GM23338 (cell line): ENCODE data around the gene CLTA. TPM values are rescaled to one million over a fixed set of nuclear protein-coding genes. Genes with fewer than 3 reads are reported as not detected.

ENCODE experiments used
- ATAC-seq: fragments of 200-7000 bp; cut with Tn5 transposase; 3 replicates; pipeline ENCODE4 v1.9.1; 2020
- DNase-seq: peaks from one replicate; pipeline ENCODE4 v3.0.0-alpha.2; 2015; ENCODE audit warnings: low spot score
- H2AFZ ChIP-seq: fragments of 200-600 bp; sonication (generic); 2 replicates; pipeline ENCODE4 v1.8.0; 2016; ENCODE audit warnings: antibody characterized with exemption, mild to moderate bottlenecking, moderate library complexity
- H3F3A ChIP-seq: fragments of 200-600 bp; sonication (generic); replicated peaks from 2 replicates; pipeline ENCODE4 v1.8.0; 2017; ENCODE audit warnings: antibody characterized with exemption, mixed run types, low read depth
- H3K27ac ChIP-seq: fragments of 200-600 bp; sonication (generic); 2 replicates; pipeline ENCODE4 v1.6.1; 2016; ENCODE audit warnings: low read depth
- H3K27me3 ChIP-seq: fragments of 200-600 bp; sonication (generic); 2 replicates; pipeline ENCODE4 v1.8.0; 2016; ENCODE audit warnings: mild to moderate bottlenecking, mixed run types, moderate library complexity; ENCODE audit not compliant: insufficient read depth
- H3K36me3 ChIP-seq: fragments of 200-600 bp; sonication (generic); 2 replicates; pipeline ENCODE4 v1.8.0; 2016; ENCODE audit warnings: mild to moderate bottlenecking; ENCODE audit not compliant: insufficient read depth
- H3K4me1 ChIP-seq: fragments of 200-600 bp; sonication (generic); 2 replicates; pipeline ENCODE4 v1.8.0; 2016; ENCODE audit warnings: mild to moderate bottlenecking, moderate library complexity; ENCODE audit not compliant: insufficient read depth
- H3K4me2 ChIP-seq: fragments of 200-600 bp; sonication (generic); 2 replicates; pipeline ENCODE4 v1.7.1; 2017; ENCODE audit warnings: mixed run types
- H3K4me3 ChIP-seq: fragments of 200-600 bp; sonication (generic); 2 replicates; pipeline ENCODE4 v1.6.1; 2016; ENCODE audit warnings: mixed run types
- H3K79me2 ChIP-seq: fragments of 200-600 bp; sonication (generic); replicated peaks from 2 replicates; pipeline ENCODE4 v1.8.0; 2017; ENCODE audit warnings: mild to moderate bottlenecking; ENCODE audit not compliant: insufficient read depth
- H3K9me2 ChIP-seq: fragments of 200-600 bp; sonication (generic); 2 replicates; pipeline ENCODE4 v1.8.0; 2017; ENCODE audit not compliant: insufficient read depth
- H4K20me1 ChIP-seq: fragments of 200-600 bp; sonication (generic); replicated peaks from 2 replicates; pipeline ENCODE4 v1.8.0; 2017; ENCODE audit warnings: mild to moderate bottlenecking; ENCODE audit not compliant: insufficient read depth
- H3K27ac Mint-ChIP-seq: 2 replicates; pipeline ENCODE4 v1.8.0; 2020; ENCODE audit warnings: inconsistent platforms, mild to moderate bottlenecking, moderate library complexity, mixed read lengths
- H3K27me3 Mint-ChIP-seq: 3 replicates; pipeline ENCODE4 v1.8.0; 2022; ENCODE audit warnings: low read depth, mild to moderate bottlenecking, moderate library complexity, mixed read lengths, inconsistent platforms; ENCODE audit not compliant: insufficient read depth, poor library complexity
- H3K36me3 Mint-ChIP-seq: 3 replicates; pipeline ENCODE4 v1.8.0; 2021; ENCODE audit warnings: low read depth, mild to moderate bottlenecking, inconsistent platforms, moderate library complexity, mixed read lengths
- H3K4me1 Mint-ChIP-seq: 3 replicates; pipeline ENCODE4 v1.8.0; 2020; ENCODE audit warnings: mild to moderate bottlenecking, inconsistent platforms, mixed read lengths
- H3K4me3 Mint-ChIP-seq: 3 replicates; pipeline ENCODE4 v1.8.0; 2021; ENCODE audit warnings: moderate library complexity, mild to moderate bottlenecking, inconsistent platforms, mixed read lengths
- H3K9me3 Mint-ChIP-seq: 3 replicates; pipeline ENCODE4 v1.8.0; 2020; ENCODE audit warnings: moderate library complexity, mild to moderate bottlenecking, inconsistent platforms, mixed read lengths
- CREB1 ChIP-seq: fragments of 250-450 bp; sonication (Bioruptor Pico); IDR thresholded peaks from 2 replicates; pipeline ENCODE4 v1.5.0; 2020; ENCODE audit warnings: low read depth, mild to moderate bottlenecking, moderate library complexity
- EZH2phosphoT487 ChIP-seq: fragments of 200-600 bp; sonication (generic); IDR thresholded peaks from one replicate; pipeline ENCODE4 v1.8.1; 2018; ENCODE audit warnings: antibody characterized with exemption; ENCODE audit not compliant: unreplicated experiment
- JUNB ChIP-seq: IDR thresholded peaks from one replicate; pipeline ENCODE4 v1.6.1; 2016; ENCODE audit warnings: antibody characterized with exemption; ENCODE audit not compliant: unreplicated experiment
- NANOG ChIP-seq: IDR thresholded peaks from 2 replicates; pipeline ENCODE4 v1.6.1; 2016; ENCODE audit warnings: antibody characterized with exemption, borderline replicate concordance
- POLR2AphosphoS5 ChIP-seq: IDR thresholded peaks from 2 replicates; pipeline ENCODE4 v1.6.1; 2016; ENCODE audit warnings: antibody characterized with exemption, low read depth
- STAT1 ChIP-seq: IDR thresholded peaks from one replicate; pipeline ENCODE4 v1.6.1; 2016; ENCODE audit warnings: antibody characterized with exemption; ENCODE audit not compliant: unreplicated experiment
- ZNF114 ChIP-seq: fragments of 250-450 bp; sonication (Bioruptor Pico); IDR thresholded peaks from 2 replicates; pipeline ENCODE4 v1.5.0; 2020; ENCODE audit warnings: mild to moderate bottlenecking, moderate library complexity
- ZNF331 ChIP-seq: fragments of 250-450 bp; sonication (Bioruptor Pico); IDR thresholded peaks from 2 replicates; pipeline ENCODE4 v1.5.0; 2020; ENCODE audit warnings: low read depth, mild to moderate bottlenecking, moderate library complexity
- polyA plus RNA-seq: library from polyadenylated mRNA; unstranded; fragments of >200 nt; fragmentation: Nextera tagmentation; extraction: Ambion mirVana; gene quantifications from 2 replicates; pipeline ENCODE4 v1.2.1, GENCODE V29; 2016
- total RNA-seq: library from RNA; depleted of rRNA; stranded (reverse); fragments of >200 nt; shearing (Covaris generic); gene quantifications from 2 replicates; pipeline ENCODE4 v1.2.3, GENCODE V29; 2014
- TF ChIP-seq, protein P1 (sequence below), 2 experiments: fragments of 200-600 bp in 1 of 2; sonication (generic) in 1 of 2; conservative IDR thresholded peaks; 2 replicates each; pipeline versions ENCODE4 v1.5.1 to v1.6.1; 2016 to 2017; ENCODE audit warnings: antibody characterized with exemption in 2 of 2, low read depth in 2 of 2, mild to moderate bottlenecking in 2 of 2, moderate library complexity in 1 of 2
- TF ChIP-seq, protein P2 (sequence below): fragments of 250-450 bp; sonication (Bioruptor Pico); IDR thresholded peaks from 2 replicates; pipeline ENCODE4 v1.5.0; 2020; ENCODE audit warnings: mild to moderate bottlenecking, moderate library complexity
- TF ChIP-seq, protein P3 (sequence below): IDR thresholded peaks from one replicate; pipeline ENCODE4 v1.6.1; 2018; ENCODE audit warnings: antibody characterized with exemption; ENCODE audit not compliant: unreplicated experiment
- TF ChIP-seq, protein P4 (sequence below): IDR thresholded peaks from 2 replicates; pipeline ENCODE4 v1.6.1; 2016; ENCODE audit warnings: antibody characterized with exemption

CLTA gene
- total and polyA plus RNA-seq, 2 experiments from 2014 or later, result 223 to 259 TPM

DNA sequence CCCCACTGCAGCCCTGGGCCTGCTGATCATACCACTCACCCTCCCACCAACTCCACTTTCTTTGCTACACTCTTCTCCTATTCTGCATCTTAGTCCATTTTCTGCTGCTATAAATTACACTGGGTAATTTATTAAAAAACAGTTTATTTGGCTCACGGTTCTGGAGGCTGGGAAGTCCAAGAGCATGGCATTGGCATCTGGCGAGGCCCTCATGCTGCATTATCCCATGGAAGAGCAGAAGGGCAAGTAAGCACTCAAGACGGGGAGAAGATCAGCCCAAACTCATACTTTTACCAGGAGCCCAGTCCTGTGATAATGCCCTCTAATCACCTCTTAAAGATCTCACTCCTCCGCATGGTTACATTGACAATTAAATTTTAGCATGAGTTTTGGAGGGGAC lies 44.8 kb upstream of the CLTA start:
- no peak for TF ChIP-seq ZNF114 (CRISPR knock-in tag)
- TF ChIP-seq JUNB, result no peak
- TF ChIP-seq EZH2phosphoT487, result no peak
- TF ChIP-seq, protein P1, sequence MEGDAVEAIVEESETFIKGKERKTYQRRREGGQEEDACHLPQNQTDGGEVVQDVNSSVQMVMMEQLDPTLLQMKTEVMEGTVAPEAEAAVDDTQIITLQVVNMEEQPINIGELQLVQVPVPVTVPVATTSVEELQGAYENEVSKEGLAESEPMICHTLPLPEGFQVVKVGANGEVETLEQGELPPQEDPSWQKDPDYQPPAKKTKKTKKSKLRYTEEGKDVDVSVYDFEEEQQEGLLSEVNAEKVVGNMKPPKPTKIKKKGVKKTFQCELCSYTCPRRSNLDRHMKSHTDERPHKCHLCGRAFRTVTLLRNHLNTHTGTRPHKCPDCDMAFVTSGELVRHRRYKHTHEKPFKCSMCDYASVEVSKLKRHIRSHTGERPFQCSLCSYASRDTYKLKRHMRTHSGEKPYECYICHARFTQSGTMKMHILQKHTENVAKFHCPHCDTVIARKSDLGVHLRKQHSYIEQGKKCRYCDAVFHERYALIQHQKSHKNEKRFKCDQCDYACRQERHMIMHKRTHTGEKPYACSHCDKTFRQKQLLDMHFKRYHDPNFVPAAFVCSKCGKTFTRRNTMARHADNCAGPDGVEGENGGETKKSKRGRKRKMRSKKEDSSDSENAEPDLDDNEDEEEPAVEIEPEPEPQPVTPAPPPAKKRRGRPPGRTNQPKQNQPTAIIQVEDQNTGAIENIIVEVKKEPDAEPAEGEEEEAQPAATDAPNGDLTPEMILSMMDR (conservative IDR thresholded peaks at IDR 0.05; ENCODE audit: low read depth in 2 of 2), result no peak
- TF ChIP-seq, protein P2, sequence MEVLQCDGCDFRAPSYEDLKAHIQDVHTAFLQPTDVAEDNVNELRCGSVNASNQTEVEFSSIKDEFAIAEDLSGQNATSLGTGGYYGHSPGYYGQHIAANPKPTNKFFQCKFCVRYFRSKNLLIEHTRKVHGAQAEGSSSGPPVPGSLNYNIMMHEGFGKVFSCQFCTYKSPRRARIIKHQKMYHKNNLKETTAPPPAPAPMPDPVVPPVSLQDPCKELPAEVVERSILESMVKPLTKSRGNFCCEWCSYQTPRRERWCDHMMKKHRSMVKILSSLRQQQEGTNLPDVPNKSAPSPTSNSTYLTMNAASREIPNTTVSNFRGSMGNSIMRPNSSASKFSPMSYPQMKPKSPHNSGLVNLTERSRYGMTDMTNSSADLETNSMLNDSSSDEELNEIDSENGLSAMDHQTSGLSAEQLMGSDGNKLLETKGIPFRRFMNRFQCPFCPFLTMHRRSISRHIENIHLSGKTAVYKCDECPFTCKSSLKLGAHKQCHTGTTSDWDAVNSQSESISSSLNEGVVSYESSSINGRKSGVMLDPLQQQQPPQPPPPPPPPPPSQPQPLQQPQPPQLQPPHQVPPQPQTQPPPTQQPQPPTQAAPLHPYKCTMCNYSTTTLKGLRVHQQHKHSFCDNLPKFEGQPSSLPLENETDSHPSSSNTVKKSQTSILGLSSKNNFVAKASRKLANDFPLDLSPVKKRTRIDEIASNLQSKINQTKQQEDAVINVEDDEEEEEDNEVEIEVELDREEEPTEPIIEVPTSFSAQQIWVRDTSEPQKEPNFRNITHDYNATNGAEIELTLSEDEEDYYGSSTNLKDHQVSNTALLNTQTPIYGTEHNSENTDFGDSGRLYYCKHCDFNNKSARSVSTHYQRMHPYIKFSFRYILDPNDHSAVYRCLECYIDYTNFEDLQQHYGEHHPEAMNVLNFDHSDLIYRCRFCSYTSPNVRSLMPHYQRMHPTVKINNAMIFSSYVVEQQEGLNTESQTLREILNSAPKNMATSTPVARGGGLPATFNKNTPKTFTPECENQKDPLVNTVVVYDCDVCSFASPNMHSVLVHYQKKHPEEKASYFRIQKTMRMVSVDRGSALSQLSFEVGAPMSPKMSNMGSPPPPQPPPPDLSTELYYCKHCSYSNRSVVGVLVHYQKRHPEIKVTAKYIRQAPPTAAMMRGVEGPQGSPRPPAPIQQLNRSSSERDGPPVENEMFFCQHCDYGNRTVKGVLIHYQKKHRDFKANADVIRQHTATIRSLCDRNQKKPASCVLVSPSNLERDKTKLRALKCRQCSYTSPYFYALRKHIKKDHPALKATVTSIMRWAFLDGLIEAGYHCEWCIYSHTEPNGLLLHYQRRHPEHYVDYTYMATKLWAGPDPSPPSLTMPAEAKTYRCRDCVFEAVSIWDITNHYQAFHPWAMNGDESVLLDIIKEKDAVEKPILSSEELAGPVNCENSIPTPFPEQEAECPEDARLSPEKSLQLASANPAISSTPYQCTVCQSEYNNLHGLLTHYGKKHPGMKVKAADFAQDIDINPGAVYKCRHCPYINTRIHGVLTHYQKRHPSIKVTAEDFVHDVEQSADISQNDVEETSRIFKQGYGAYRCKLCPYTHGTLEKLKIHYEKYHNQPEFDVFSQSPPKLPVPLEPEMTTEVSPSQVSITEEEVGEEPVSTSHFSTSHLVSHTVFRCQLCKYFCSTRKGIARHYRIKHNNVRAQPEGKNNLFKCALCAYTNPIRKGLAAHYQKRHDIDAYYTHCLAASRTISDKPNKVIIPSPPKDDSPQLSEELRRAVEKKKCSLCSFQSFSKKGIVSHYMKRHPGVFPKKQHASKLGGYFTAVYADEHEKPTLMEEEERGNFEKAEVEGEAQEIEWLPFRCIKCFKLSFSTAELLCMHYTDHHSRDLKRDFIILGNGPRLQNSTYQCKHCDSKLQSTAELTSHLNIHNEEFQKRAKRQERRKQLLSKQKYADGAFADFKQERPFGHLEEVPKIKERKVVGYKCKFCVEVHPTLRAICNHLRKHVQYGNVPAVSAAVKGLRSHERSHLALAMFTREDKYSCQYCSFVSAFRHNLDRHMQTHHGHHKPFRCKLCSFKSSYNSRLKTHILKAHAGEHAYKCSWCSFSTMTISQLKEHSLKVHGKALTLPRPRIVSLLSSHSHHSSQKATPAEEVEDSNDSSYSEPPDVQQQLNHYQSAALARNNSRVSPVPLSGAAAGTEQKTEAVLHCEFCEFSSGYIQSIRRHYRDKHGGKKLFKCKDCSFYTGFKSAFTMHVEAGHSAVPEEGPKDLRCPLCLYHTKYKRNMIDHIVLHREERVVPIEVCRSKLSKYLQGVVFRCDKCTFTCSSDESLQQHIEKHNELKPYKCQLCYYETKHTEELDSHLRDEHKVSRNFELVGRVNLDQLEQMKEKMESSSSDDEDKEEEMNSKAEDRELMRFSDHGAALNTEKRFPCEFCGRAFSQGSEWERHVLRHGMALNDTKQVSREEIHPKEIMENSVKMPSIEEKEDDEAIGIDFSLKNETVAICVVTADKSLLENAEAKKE, result no peak
- TF ChIP-seq, protein P3, sequence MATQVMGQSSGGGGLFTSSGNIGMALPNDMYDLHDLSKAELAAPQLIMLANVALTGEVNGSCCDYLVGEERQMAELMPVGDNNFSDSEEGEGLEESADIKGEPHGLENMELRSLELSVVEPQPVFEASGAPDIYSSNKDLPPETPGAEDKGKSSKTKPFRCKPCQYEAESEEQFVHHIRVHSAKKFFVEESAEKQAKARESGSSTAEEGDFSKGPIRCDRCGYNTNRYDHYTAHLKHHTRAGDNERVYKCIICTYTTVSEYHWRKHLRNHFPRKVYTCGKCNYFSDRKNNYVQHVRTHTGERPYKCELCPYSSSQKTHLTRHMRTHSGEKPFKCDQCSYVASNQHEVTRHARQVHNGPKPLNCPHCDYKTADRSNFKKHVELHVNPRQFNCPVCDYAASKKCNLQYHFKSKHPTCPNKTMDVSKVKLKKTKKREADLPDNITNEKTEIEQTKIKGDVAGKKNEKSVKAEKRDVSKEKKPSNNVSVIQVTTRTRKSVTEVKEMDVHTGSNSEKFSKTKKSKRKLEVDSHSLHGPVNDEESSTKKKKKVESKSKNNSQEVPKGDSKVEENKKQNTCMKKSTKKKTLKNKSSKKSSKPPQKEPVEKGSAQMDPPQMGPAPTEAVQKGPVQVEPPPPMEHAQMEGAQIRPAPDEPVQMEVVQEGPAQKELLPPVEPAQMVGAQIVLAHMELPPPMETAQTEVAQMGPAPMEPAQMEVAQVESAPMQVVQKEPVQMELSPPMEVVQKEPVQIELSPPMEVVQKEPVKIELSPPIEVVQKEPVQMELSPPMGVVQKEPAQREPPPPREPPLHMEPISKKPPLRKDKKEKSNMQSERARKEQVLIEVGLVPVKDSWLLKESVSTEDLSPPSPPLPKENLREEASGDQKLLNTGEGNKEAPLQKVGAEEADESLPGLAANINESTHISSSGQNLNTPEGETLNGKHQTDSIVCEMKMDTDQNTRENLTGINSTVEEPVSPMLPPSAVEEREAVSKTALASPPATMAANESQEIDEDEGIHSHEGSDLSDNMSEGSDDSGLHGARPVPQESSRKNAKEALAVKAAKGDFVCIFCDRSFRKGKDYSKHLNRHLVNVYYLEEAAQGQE, result no peak
- no peak for TF ChIP-seq POLR2AphosphoS5
- no peak for TF ChIP-seq CREB1 (CRISPR knock-in tag)
- TF ChIP-seq STAT1, result no peak
- no peak for TF ChIP-seq ZNF331 (CRISPR knock-in tag)
- no peak for TF ChIP-seq NANOG
- TF ChIP-seq, protein P4, sequence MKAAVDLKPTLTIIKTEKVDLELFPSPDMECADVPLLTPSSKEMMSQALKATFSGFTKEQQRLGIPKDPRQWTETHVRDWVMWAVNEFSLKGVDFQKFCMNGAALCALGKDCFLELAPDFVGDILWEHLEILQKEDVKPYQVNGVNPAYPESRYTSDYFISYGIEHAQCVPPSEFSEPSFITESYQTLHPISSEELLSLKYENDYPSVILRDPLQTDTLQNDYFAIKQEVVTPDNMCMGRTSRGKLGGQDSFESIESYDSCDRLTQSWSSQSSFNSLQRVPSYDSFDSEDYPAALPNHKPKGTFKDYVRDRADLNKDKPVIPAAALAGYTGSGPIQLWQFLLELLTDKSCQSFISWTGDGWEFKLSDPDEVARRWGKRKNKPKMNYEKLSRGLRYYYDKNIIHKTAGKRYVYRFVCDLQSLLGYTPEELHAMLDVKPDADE, result no peak
- DNase-seq (no peak), ATAC-seq (no peak)
- Histone ChIP-seq H3K79me2 (no peaks in the 10 kb centered on the region), H3F3A (no peaks in the 10 kb centered on the region), H3K9me2 (0 out of 2 replicates have a peak, but pooled peaks cover 3% of the 10 kb centered on the region), H3K4me2 (no peak overlapping the region), H4K20me1 (no peaks in the 10 kb centered on the region), H3K27me3 (no peaks in the 10 kb centered on the region), H3K36me3 (no peaks in the 10 kb centered on the region), H3K27ac (no peak overlapping the region), H2AFZ (no peak overlapping the region), H3K4me3 (no peak overlapping the region), H3K4me1 (no peaks in the 10 kb centered on the region)
- H3K27ac Mint-ChIP-seq, result no peak overlapping the region
- peaks cover 18% of the 10 kb centered on the region for H3K9me3 Mint-ChIP-seq
- no peak overlapping the region for H3K4me3 Mint-ChIP-seq
- peaks cover 2% of the 10 kb centered on the region for H3K27me3 Mint-ChIP-seq
- peaks cover 6% of the 10 kb centered on the region for H3K4me1 Mint-ChIP-seq
- peaks cover 14% of the 10 kb centered on the region for H3K36me3 Mint-ChIP-seq
